H9 (cell line): ENCODE measurements around the gene REC114. TPM values are rescaled to one million over a fixed set of nuclear protein-coding genes. Genes with fewer than 3 reads are reported as not detected.

Experiments
- DNase-seq: peaks from one replicate; pipeline ENCODE4 v3.0.0-alpha.2; 2017
- H2AFZ ChIP-seq: one replicate; pipeline ENCODE4 v1.6.1; 2013; ENCODE audit warnings: mild to moderate bottlenecking, low read length, control low read depth, moderate library complexity
- H2AK5ac ChIP-seq: 2 replicates; pipeline ENCODE4 v1.6.1; 2013; ENCODE audit warnings: low read length, control low read depth, mixed read lengths; ENCODE audit not compliant: insufficient read length
- H2BK120ac ChIP-seq: one replicate; pipeline ENCODE4 v1.6.1; 2013; ENCODE audit warnings: low read depth, mild to moderate bottlenecking, low read length, control low read depth, inconsistent platforms; ENCODE audit not compliant: poor library complexity, severe bottlenecking
- H2BK12ac ChIP-seq: 2 replicates; pipeline ENCODE4 v1.6.1; 2013; ENCODE audit warnings: low read length, control low read depth, mixed read lengths, low read depth; ENCODE audit not compliant: insufficient read length
- H2BK15ac ChIP-seq: 2 replicates; pipeline ENCODE4 v1.6.1; 2013; ENCODE audit warnings: low read depth, low read length, control low read depth
- H2BK20ac ChIP-seq: one replicate; pipeline ENCODE4 v1.6.1; 2013; ENCODE audit warnings: low read depth, mild to moderate bottlenecking, low read length, control low read depth, inconsistent platforms; ENCODE audit not compliant: poor library complexity, severe bottlenecking
- H2BK5ac ChIP-seq: 2 replicates; pipeline ENCODE4 v1.6.1; 2013; ENCODE audit warnings: low read length, control low read depth, mixed read lengths; ENCODE audit not compliant: insufficient read length
- H3K14ac ChIP-seq: 2 replicates; pipeline ENCODE4 v1.6.1; 2013; ENCODE audit warnings: low read length, control low read depth; ENCODE audit not compliant: insufficient read depth
- H3K18ac ChIP-seq: 2 replicates; pipeline ENCODE4 v1.6.1; 2013; ENCODE audit warnings: low read depth, mild to moderate bottlenecking, mixed read lengths, low read length, control low read depth; ENCODE audit not compliant: insufficient read length
- H3K23ac ChIP-seq: 2 replicates; pipeline ENCODE4 v1.6.1; 2013; ENCODE audit warnings: low read length, control low read depth, mixed read lengths, low read depth; ENCODE audit not compliant: insufficient read length
- H3K23me2 ChIP-seq: 2 replicates; pipeline ENCODE4 v1.6.1; 2013; ENCODE audit warnings: low read depth, mild to moderate bottlenecking, mixed read lengths, low read length, control low read depth; ENCODE audit not compliant: insufficient read length, poor library complexity, severe bottlenecking
- H3K27ac ChIP-seq: 2 replicates; pipeline ENCODE4 v1.5.1; 2013; ENCODE audit warnings: low read length, control low read depth, mixed read lengths, low read depth; ENCODE audit not compliant: insufficient read length
- H3K27me3 ChIP-seq: 2 replicates; pipeline ENCODE4 v1.6.1; 2013; ENCODE audit warnings: low read length, control low read depth, inconsistent platforms; ENCODE audit not compliant: insufficient read depth
- H3K4ac ChIP-seq: 2 replicates; pipeline ENCODE4 v1.6.1; 2013; ENCODE audit warnings: low read depth, mild to moderate bottlenecking, control low read depth, inconsistent platforms, low read length, moderate library complexity
- H3K4me1 ChIP-seq: 2 replicates; pipeline ENCODE4 v1.6.1; 2013; ENCODE audit warnings: low read length, control low read depth, inconsistent platforms; ENCODE audit not compliant: insufficient read depth
- H3K4me2 ChIP-seq: 2 replicates; pipeline ENCODE4 v1.6.1; 2013; ENCODE audit warnings: low read length, control low read depth, mixed read lengths; ENCODE audit not compliant: insufficient read length, insufficient read depth
- H3K56ac ChIP-seq: 2 replicates; pipeline ENCODE4 v1.6.1; 2013; ENCODE audit warnings: low read depth, mild to moderate bottlenecking, mixed read lengths, low read length, control low read depth; ENCODE audit not compliant: insufficient read length
- H3K79me1 ChIP-seq: 2 replicates; pipeline ENCODE4 v1.6.1; 2013; ENCODE audit warnings: low read depth, mild to moderate bottlenecking, moderate library complexity, low read length, control low read depth, inconsistent platforms; ENCODE audit not compliant: insufficient read depth, poor library complexity, severe bottlenecking
- H3K79me2 ChIP-seq: 2 replicates; pipeline ENCODE4 v1.6.1; 2013; ENCODE audit warnings: low read length, control low read depth, inconsistent platforms; ENCODE audit not compliant: insufficient read depth
- H3K9ac ChIP-seq: 2 replicates; pipeline ENCODE4 v1.6.1; 2013; ENCODE audit warnings: low read length, control low read depth, mixed read lengths; ENCODE audit not compliant: insufficient read length; ENCODE audit errors: extremely low read depth
- H3K9me3 ChIP-seq: one replicate; pipeline ENCODE4 v1.6.1; 2013; ENCODE audit warnings: low read depth, low read length, inconsistent platforms; ENCODE audit not compliant: control insufficient read depth
- H3T11ph ChIP-seq: one replicate; pipeline ENCODE4 v1.6.1; 2013; ENCODE audit warnings: mild to moderate bottlenecking, low read length, control low read depth, inconsistent platforms
- H4K20me1 ChIP-seq: one replicate; pipeline ENCODE4 v1.6.1; 2013; ENCODE audit not compliant: control insufficient read depth, insufficient read length, insufficient read depth
- H4K5ac ChIP-seq: 2 replicates; pipeline ENCODE4 v1.6.1; 2013; ENCODE audit warnings: low read depth, mild to moderate bottlenecking, mixed read lengths, low read length, control low read depth; ENCODE audit not compliant: insufficient read length
- H4K8ac ChIP-seq: replicated peaks from 2 replicates; pipeline ENCODE4 v1.6.1; 2013; ENCODE audit warnings: low read length, control low read depth, mixed read lengths, low read depth; ENCODE audit not compliant: insufficient read length
- H4K91ac ChIP-seq: 2 replicates; pipeline ENCODE4 v1.6.1; 2013; ENCODE audit warnings: low read depth, mild to moderate bottlenecking, moderate library complexity, mixed read lengths, low read length, control low read depth; ENCODE audit not compliant: insufficient read length
- H3K27ac Mint-ChIP-seq, 3 experiments: 2 replicates in 2 of 3; 3 replicates in 1 of 3; pipeline ENCODE4 v1.8.0; 2020 to 2021; ENCODE audit warnings: mixed read lengths in 3 of 3, mild to moderate bottlenecking in 1 of 3, moderate library complexity in 1 of 3
- H3K27me3 Mint-ChIP-seq: 2 replicates; pipeline ENCODE4 v1.8.0; 2021; ENCODE audit warnings: low read depth, mild to moderate bottlenecking, moderate library complexity, mixed read lengths
- H3K36me3 Mint-ChIP-seq, 3 experiments: 2 replicates in 2 of 3; 3 replicates in 1 of 3; pipeline ENCODE4 v1.8.0; 2020 to 2021; ENCODE audit warnings: low read depth in 3 of 3, mixed read lengths in 3 of 3; ENCODE audit not compliant: insufficient read depth in 1 of 3
- H3K4me1 Mint-ChIP-seq, 2 experiments: 2 replicates each; pipeline ENCODE4 v1.8.0; 2020; ENCODE audit warnings: mixed read lengths in 2 of 2
- H3K4me3 Mint-ChIP-seq, 2 experiments: 2 replicates in 1 of 2; 3 replicates in 1 of 2; pipeline ENCODE4 v1.8.0; 2020 to 2021; ENCODE audit warnings: mild to moderate bottlenecking in 2 of 2, mixed read lengths in 2 of 2, moderate library complexity in 1 of 2
- H3K9me3 Mint-ChIP-seq, 2 experiments: 2 replicates in 1 of 2; 3 replicates in 1 of 2; pipeline ENCODE4 v1.8.0; 2020; ENCODE audit warnings: mild to moderate bottlenecking in 2 of 2, mixed read lengths in 2 of 2, moderate library complexity in 1 of 2
- WGBS: extraction: QIAGEN DNeasy Blood & Tissue Kit; methylation state at CpG from one replicate; pipeline ENCODE4 v1.1.7; 2013; ENCODE audit warnings: missing lambda C conversion rate, low lambda C conversion rate, mixed read lengths; ENCODE audit not compliant: insufficient read length; ENCODE audit errors: extremely low coverage; 5-methylcytosine and 5-hydroxymethylcytosine counted together
- total RNA-seq: library from RNA; stranded (reverse); gene quantifications from 2 replicates; pipeline ENCODE4 v1.2.1, GENCODE V29; 2021
- TF ChIP-seq, protein P1 (sequence below): fragments of 200-600 bp; sonication (generic); conservative IDR thresholded peaks from 3 replicates; pipeline ENCODE4 v1.8.0; 2021; ENCODE audit warnings: antibody characterized with exemption, mild to moderate bottlenecking

REC114 gene
- total RNA-seq, 1 experiment from 2014 or later: not detected

DNA sequence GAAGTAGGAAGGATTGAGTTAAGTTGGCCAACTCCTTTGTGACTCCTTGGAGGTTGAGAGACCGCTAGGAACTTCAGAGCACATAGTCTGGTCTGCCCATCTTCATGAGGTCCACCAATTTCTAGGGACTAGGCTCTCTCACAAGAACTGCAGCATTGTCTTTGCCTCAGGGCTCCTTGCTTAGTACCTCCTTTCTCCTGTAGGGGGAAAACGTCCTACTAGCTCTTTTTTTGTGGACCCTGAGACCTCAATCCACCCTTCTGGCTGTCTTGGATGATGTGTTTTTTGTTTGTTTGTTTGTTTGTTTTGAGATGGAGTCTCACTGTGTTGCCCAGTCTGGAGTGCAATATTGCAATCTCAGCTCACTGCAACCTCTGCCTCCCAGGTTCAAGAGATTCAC is 21.6 kb downstream of the REC114 start:
- no CpG with 5 or more reads among the region's 2 CpGs for WGBS
- H2BK20ac ChIP-seq: no peak overlapping the region
- H3K27ac ChIP-seq: no peak overlapping the region
- H2AFZ ChIP-seq: no peak overlapping the region
- no peak overlapping the region for H3K23ac ChIP-seq
- Mint-ChIP-seq H3K27ac (no peak overlapping the region), H3K36me3 (no peaks in the 10 kb centered on the region), H3K27me3 (no peaks in the 10 kb centered on the region), H3K4me3 (no peak overlapping the region), H3K4me1 (peaks cover 0 to 7% of the 10 kb centered on the region in 2 experiments; a peak in 2 of 4 replicates), H3K9me3 (no peaks in the 10 kb centered on the region; a peak in 1 of 5 replicates)
- no peak overlapping the region for H3K4ac ChIP-seq
- no peak overlapping the region for H2BK120ac ChIP-seq
- H3K79me2 ChIP-seq: no peaks in the 10 kb centered on the region
- TF ChIP-seq, protein P1, sequence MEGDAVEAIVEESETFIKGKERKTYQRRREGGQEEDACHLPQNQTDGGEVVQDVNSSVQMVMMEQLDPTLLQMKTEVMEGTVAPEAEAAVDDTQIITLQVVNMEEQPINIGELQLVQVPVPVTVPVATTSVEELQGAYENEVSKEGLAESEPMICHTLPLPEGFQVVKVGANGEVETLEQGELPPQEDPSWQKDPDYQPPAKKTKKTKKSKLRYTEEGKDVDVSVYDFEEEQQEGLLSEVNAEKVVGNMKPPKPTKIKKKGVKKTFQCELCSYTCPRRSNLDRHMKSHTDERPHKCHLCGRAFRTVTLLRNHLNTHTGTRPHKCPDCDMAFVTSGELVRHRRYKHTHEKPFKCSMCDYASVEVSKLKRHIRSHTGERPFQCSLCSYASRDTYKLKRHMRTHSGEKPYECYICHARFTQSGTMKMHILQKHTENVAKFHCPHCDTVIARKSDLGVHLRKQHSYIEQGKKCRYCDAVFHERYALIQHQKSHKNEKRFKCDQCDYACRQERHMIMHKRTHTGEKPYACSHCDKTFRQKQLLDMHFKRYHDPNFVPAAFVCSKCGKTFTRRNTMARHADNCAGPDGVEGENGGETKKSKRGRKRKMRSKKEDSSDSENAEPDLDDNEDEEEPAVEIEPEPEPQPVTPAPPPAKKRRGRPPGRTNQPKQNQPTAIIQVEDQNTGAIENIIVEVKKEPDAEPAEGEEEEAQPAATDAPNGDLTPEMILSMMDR: peak; percentile 66
- no peak overlapping the region for H3K4me2 ChIP-seq
- H3K27me3 ChIP-seq: no peaks in the 10 kb centered on the region
- no peak overlapping the region for H2BK5ac ChIP-seq
- no peak overlapping the region for H3K9ac ChIP-seq
- H3K79me1 ChIP-seq: no peaks in the 10 kb centered on the region
- H4K20me1 ChIP-seq: no peaks in the 10 kb centered on the region
- H4K8ac ChIP-seq: no peak overlapping the region
- H2BK15ac ChIP-seq: no peak overlapping the region
- H3K14ac ChIP-seq: no peak overlapping the region
- H3K18ac ChIP-seq: no peak overlapping the region
- H3K9me3 ChIP-seq: no peaks in the 10 kb centered on the region
- H2BK12ac ChIP-seq: no peak overlapping the region
- no peak overlapping the region for H3T11ph ChIP-seq
- H3K4me1 ChIP-seq: no peaks in the 10 kb centered on the region
- no peak overlapping the region for H2AK5ac ChIP-seq
- no peak overlapping the region for H4K91ac ChIP-seq
- no peaks in the 10 kb centered on the region for H3K23me2 ChIP-seq
- H3K56ac ChIP-seq: no peak overlapping the region
- peak; percentile 33 for DNase-seq
- H4K5ac ChIP-seq: no peak overlapping the region
